Neural progenitor cell (in vitro differentiated cells): Measurements from ENCODE around the gene USP7. TPM values are rescaled to one million over a fixed set of nuclear protein-coding genes. Genes with fewer than 3 reads are reported as not detected.

Experiments used
- DNase-seq: peaks from one replicate; pipeline ENCODE4 v3.0.0-alpha.2; 2016; ENCODE audit warnings: low spot score
- H2AFZ ChIP-seq: fragments of 200-600 bp; sonication (generic); replicated peaks from 2 replicates; pipeline ENCODE4 v1.6.1; 2016; ENCODE audit warnings: antibody characterized with exemption
- H3F3A ChIP-seq: fragments of 200-600 bp; sonication (generic); 2 replicates; pipeline ENCODE4 v1.6.1; 2016; ENCODE audit warnings: antibody characterized with exemption, low read depth
- H3K27ac ChIP-seq: fragments of 200-600 bp; sonication (generic); 2 replicates; pipeline ENCODE4 v1.5.1; 2016; ENCODE audit warnings: mild to moderate bottlenecking
- H3K27me3 ChIP-seq: fragments of 200-600 bp; sonication (generic); 2 replicates; pipeline ENCODE4 v1.6.1; 2016; ENCODE audit warnings: mild to moderate bottlenecking, moderate library complexity
- H3K36me3 ChIP-seq: fragments of 200-600 bp; sonication (generic); 2 replicates; pipeline ENCODE4 v1.5.1; 2016
- H3K4me1 ChIP-seq: fragments of 200-600 bp; sonication (generic); 2 replicates; pipeline ENCODE4 v1.6.1; 2016; ENCODE audit warnings: mixed run types
- H3K4me2 ChIP-seq: fragments of 200-600 bp; sonication (generic); 2 replicates; pipeline ENCODE4 v1.6.1; 2016
- H3K4me3 ChIP-seq: fragments of 200-600 bp; sonication (generic); 2 replicates; pipeline ENCODE4 v1.5.1; 2016
- H3K79me2 ChIP-seq: fragments of 200-600 bp; sonication (generic); 2 replicates; pipeline ENCODE4 v1.6.1; 2016; ENCODE audit warnings: low read depth
- H3K9ac ChIP-seq: fragments of 200-600 bp; sonication (generic); 2 replicates; pipeline ENCODE4 v1.6.1; 2016
- H3K9me3 ChIP-seq: fragments of 200-600 bp; sonication (generic); 2 replicates; pipeline ENCODE4 v1.5.1; 2016; ENCODE audit warnings: low read depth
- H4K20me1 ChIP-seq: fragments of 200-600 bp; sonication (generic); 2 replicates; pipeline ENCODE4 v1.6.1; 2016; ENCODE audit warnings: low read depth
- H3K27ac Mint-ChIP-seq: 3 replicates; pipeline ENCODE4 v1.8.0; 2021; ENCODE audit warnings: mixed read lengths
- H3K27me3 Mint-ChIP-seq: 2 replicates; pipeline ENCODE4 v1.8.0; 2022; ENCODE audit warnings: low read depth, mild to moderate bottlenecking, inconsistent platforms, moderate library complexity, mixed read lengths; ENCODE audit not compliant: insufficient read depth
- H3K36me3 Mint-ChIP-seq: 3 replicates; pipeline ENCODE4 v1.8.0; 2021; ENCODE audit warnings: mixed read lengths
- H3K4me1 Mint-ChIP-seq: 3 replicates; pipeline ENCODE4 v1.8.0; 2021; ENCODE audit warnings: mixed read lengths
- H3K4me3 Mint-ChIP-seq: 3 replicates; pipeline ENCODE4 v1.8.0; 2021; ENCODE audit warnings: mild to moderate bottlenecking, moderate library complexity, mixed read lengths
- H3K9me3 Mint-ChIP-seq: 3 replicates; pipeline ENCODE4 v1.8.0; 2020; ENCODE audit warnings: mixed read lengths
- CTCF ChIP-seq: fragments of 200-600 bp; sonication (generic); IDR thresholded peaks from 2 replicates; pipeline ENCODE4 v1.5.1; 2017; ENCODE audit warnings: antibody characterized with exemption, mild to moderate bottlenecking
- EZH2 ChIP-seq: fragments of 200-600 bp; sonication (generic); IDR thresholded peaks from 2 replicates; pipeline ENCODE4 v1.6.1; 2017; ENCODE audit warnings: antibody characterized with exemption, mild to moderate bottlenecking, moderate library complexity
- EZH2phosphoT487 ChIP-seq: fragments of 200-600 bp; sonication (generic); IDR thresholded peaks from 2 replicates; pipeline ENCODE4 v1.6.1; 2017; ENCODE audit warnings: antibody characterized with exemption
- total RNA-seq: library from RNA; depleted of rRNA; stranded (reverse); fragments of >200 nt; gene quantifications from 2 replicates; pipeline ENCODE4 v1.2.3, GENCODE V29; 2015; ENCODE audit warnings: low replicate concordance

Gene USP7
- total RNA-seq, 1 donor from 2014 or later = 90.3 TPM

- H3K27me3 ChIP-seq = no peaks in the 10 kb centered on the region
- H3K27me3 Mint-ChIP-seq = peaks cover 6% of the 10 kb centered on the region
- no peak overlapping the region for H3K4me3 Mint-ChIP-seq
- H3K4me2 ChIP-seq = no peak overlapping the region
- H3K4me1 Mint-ChIP-seq = peaks cover 26% of the 10 kb centered on the region
- no peak overlapping the region for H3K4me3 ChIP-seq
- peaks cover 26% of the 10 kb centered on the region for H3K36me3 Mint-ChIP-seq
- H3K27ac Mint-ChIP-seq = peak overlapping the region; percentile 74
- no peaks in the 10 kb centered on the region for H3K9me3 Mint-ChIP-seq
- no peak overlapping the region for H2AFZ ChIP-seq
- peaks cover 87% of the 10 kb centered on the region for H4K20me1 ChIP-seq
- H3K27ac ChIP-seq = no peak overlapping the region
- H3K9ac ChIP-seq = no peak overlapping the region
- peaks cover 15% of the 10 kb centered on the region for H3K4me1 ChIP-seq
- H3K36me3 ChIP-seq = no peaks in the 10 kb centered on the region
- no peak for TF ChIP-seq CTCF
- no peak for TF ChIP-seq EZH2phosphoT487
- no peak for TF ChIP-seq EZH2
- peaks cover 4% of the 10 kb centered on the region for H3F3A ChIP-seq
- no peak for DNase-seq
- H3K9me3 ChIP-seq = no peaks in the 10 kb centered on the region
- peaks cover 65% of the 10 kb centered on the region for H3K79me2 ChIP-seq
These were observed 104.5 kb downstream of the USP7 start for GRCh38 chr16:8858994-8859912.

- H4K20me1 ChIP-seq = peaks cover 68% of the 10 kb centered on the region
- Mint-ChIP-seq H3K27ac (no peak overlapping the region), H3K27me3 (peaks cover 5% of the 10 kb centered on the region), H3K4me1 (peaks cover 10% of the 10 kb centered on the region), H3K36me3 (peaks cover 35% of the 10 kb centered on the region), H3K4me3 (no peak overlapping the region), H3K9me3 (no peaks in the 10 kb centered on the region)
- H3K4me1 ChIP-seq = no peaks in the 10 kb centered on the region
- TF ChIP-seq EZH2 = no peak
- TF ChIP-seq EZH2phosphoT487 = no peak
- no peak for TF ChIP-seq CTCF
- no peaks in the 10 kb centered on the region for H3K36me3 ChIP-seq
- H3K9me3 ChIP-seq = no peaks in the 10 kb centered on the region
- H3K4me3 ChIP-seq = no peak overlapping the region
- H3K4me2 ChIP-seq = no peak overlapping the region
- no peaks in the 10 kb centered on the region for H3K27me3 ChIP-seq
- peaks cover 32% of the 10 kb centered on the region for H3K79me2 ChIP-seq
- peaks cover 10% of the 10 kb centered on the region for H3F3A ChIP-seq
- DNase-seq = no peak
- no peak overlapping the region for H3K9ac ChIP-seq
- H3K27ac ChIP-seq = no peak overlapping the region
- H2AFZ ChIP-seq = no peak overlapping the region
These were observed 107.7 kb downstream of the USP7 start for GRCh38 chr16:8855972-8856371.

- H3K27ac ChIP-seq = no peak overlapping the region
- peak overlapping the region; percentile 37 for H3K27ac Mint-ChIP-seq
- H3K9me3 Mint-ChIP-seq = no peaks in the 10 kb centered on the region
- H3K4me3 Mint-ChIP-seq = no peak overlapping the region
- H3K79me2 ChIP-seq = peaks cover 25% of the 10 kb centered on the region
- H4K20me1 ChIP-seq = peaks cover 63% of the 10 kb centered on the region
- H3K9me3 ChIP-seq = no peaks in the 10 kb centered on the region
- peaks cover 8% of the 10 kb centered on the region for H3K27me3 Mint-ChIP-seq
- no peaks in the 10 kb centered on the region for H3K27me3 ChIP-seq
- DNase-seq = no peak
- H3K4me1 ChIP-seq = no peaks in the 10 kb centered on the region
- peaks cover 38% of the 10 kb centered on the region for H3K36me3 Mint-ChIP-seq
- no peak for TF ChIP-seq EZH2
- TF ChIP-seq EZH2phosphoT487 = no peak
- no peak for TF ChIP-seq CTCF
- H3K4me2 ChIP-seq = no peak overlapping the region
- H3K9ac ChIP-seq = no peak overlapping the region
- no peak overlapping the region for H3K4me3 ChIP-seq
- H2AFZ ChIP-seq = no peak overlapping the region
- peaks cover 11% of the 10 kb centered on the region for H3K4me1 Mint-ChIP-seq
- H3F3A ChIP-seq = peaks cover 15% of the 10 kb centered on the region
- H3K36me3 ChIP-seq = no peaks in the 10 kb centered on the region
These were observed 108.5 kb downstream of the USP7 start for GRCh38 chr16:8855051-8855786.
